Spleen (tissue), 11 donors: ENCODE measurements around the gene PEX14. TPM values are rescaled to one million over a fixed set of nuclear protein-coding genes. Genes with fewer than 3 reads are reported as not detected.

Experiments used
- DNase-seq: peaks from one replicate; pipeline ENCODE4 v3.0.0-alpha.2; 2020
- H3K27ac ChIP-seq, 8 donors: fragments of 200-600 bp; sonication (generic) in 7 of 8; 1 replicate in 4 of 8; 2 replicates in 4 of 8; pipeline versions ENCODE4 v1.5.0 to v1.8.0; 2016 to 2021; ENCODE audit warnings: inconsistent platforms in 4 of 8, mild to moderate bottlenecking in 4 of 8, moderate library complexity in 1 of 8
- H3K27me3 ChIP-seq, 7 donors: fragments of 200-600 bp; sonication (generic) in 6 of 7; replicated peaks in 1 of 7; 1 replicate in 4 of 7; 2 replicates in 3 of 7; pipeline versions ENCODE4 v1.5.0 to v1.8.0; 2016 to 2021; ENCODE audit warnings: inconsistent platforms in 3 of 7, mild to moderate bottlenecking in 1 of 7
- H3K36me3 ChIP-seq, 6 donors: fragments of 200-600 bp; sonication (generic) in 5 of 6; 1 replicate in 4 of 6; 2 replicates in 2 of 6; pipeline versions ENCODE4 v1.5.0 to v1.8.0; 2016 to 2021; ENCODE audit warnings: inconsistent platforms in 2 of 6
- H3K4me1 ChIP-seq, 6 donors: fragments of 200-600 bp; sonication (generic) in 5 of 6; 1 replicate in 3 of 6; 2 replicates in 3 of 6; pipeline versions ENCODE4 v1.5.0 to v1.8.0; 2016 to 2021; ENCODE audit warnings: inconsistent platforms in 3 of 6
- H3K4me3 ChIP-seq, 8 donors: fragments of 200-600 bp; sonication (generic) in 7 of 8; 1 replicate in 4 of 8; 2 replicates in 4 of 8; pipeline versions ENCODE4 v1.5.0 to v1.8.0; 2016 to 2021; ENCODE audit warnings: inconsistent platforms in 4 of 8, mild to moderate bottlenecking in 4 of 8, moderate library complexity in 2 of 8
- H3K9me3 ChIP-seq, 8 donors: fragments of 200-600 bp; sonication (generic) in 7 of 8; 1 replicate in 4 of 8; 2 replicates in 4 of 8; pipeline versions ENCODE4 v1.5.0 to v1.8.0; 2016 to 2021; ENCODE audit warnings: inconsistent platforms in 4 of 8
- CTCF ChIP-seq, 11 experiments: fragments of 200-600 bp in 7 of 11; fragments of 450-650 bp in 4 of 11; sonication (generic) in 4 of 11; IDR thresholded peaks in 8 of 11; conservative IDR thresholded peaks in 3 of 11; 1 replicate in 7 of 11; 2 replicates in 4 of 11; pipeline versions ENCODE4 v1.4.0 to v1.8.0; 2016 to 2021; ENCODE audit warnings: antibody characterized with exemption in 11 of 11, inconsistent platforms in 4 of 11, mild to moderate bottlenecking in 1 of 11
- POLR2A ChIP-seq, 3 donors: fragments of 450-650 bp; IDR thresholded peaks; one replicate each; pipeline ENCODE4 v1.5.1; 2017; ENCODE audit warnings: antibody characterized with exemption in 3 of 3, mild to moderate bottlenecking in 1 of 3
- POLR2AphosphoS5 ChIP-seq, 3 donors: sonication (generic); formaldehyde crosslinking; IDR thresholded peaks; one replicate each; pipeline ENCODE4 v1.5.1; 2017; ENCODE audit warnings: antibody characterized with exemption in 3 of 3
- WGBS, 5 donors: extraction: QIAGEN DNeasy Blood & Tissue Kit in 3 of 5; methylation state at CpG; one replicate each; pipeline versions ENCODE4 v1.1.5 to v1.1.7; 2013 to 2018; 5-methylcytosine and 5-hydroxymethylcytosine counted together
- intact Hi-C: fragments of 100-400 bp; cut with DNase I; formaldehyde crosslinking; loops from one replicate; pipeline ENCODE4 v1.15.0; 2023; ENCODE audit warnings: low total_unique reads
- polyA plus RNA-seq, 3 donors: library from polyadenylated mRNA; stranded (reverse); fragments of 200-250 nt; gene quantifications; one replicate each; pipeline ENCODE4 v1.2.1, GENCODE V29; 2013
- total RNA-seq, 7 donors: library from RNA; depleted of rRNA in 3 of 7; stranded (reverse); fragments of >200 nt in 3 of 7; fragmentation: NEBNext Ultra II Directional in 4 of 7; extraction: Animal tissue kit (Norgen Biotek cat#: 25700) in 4 of 7; gene quantifications; one replicate each; pipeline versions ENCODE4 v1.1.0 to v1.2.1, GENCODE V29; 2016 to 2021
- donor health status: healthy with polysubstance abuse.
- donor health status: DM: no; HTN: no; CAD: no; lungs with moderate emphysema.
- donor health status: DM: no; HTN: no; CAD: no.
- donor health status: Bipolar disorder and iron deficiency.
- donor health status: healthy.
- donor health status: DM: no; HTN: no; CAD: no.
- donor health status: DM: yes; HTN: yes; CAD: no.

Gene PEX14
- total and polyA plus RNA-seq, 10 donors = 9.3 to 19.7 (median 12.1) TPM

DNA sequence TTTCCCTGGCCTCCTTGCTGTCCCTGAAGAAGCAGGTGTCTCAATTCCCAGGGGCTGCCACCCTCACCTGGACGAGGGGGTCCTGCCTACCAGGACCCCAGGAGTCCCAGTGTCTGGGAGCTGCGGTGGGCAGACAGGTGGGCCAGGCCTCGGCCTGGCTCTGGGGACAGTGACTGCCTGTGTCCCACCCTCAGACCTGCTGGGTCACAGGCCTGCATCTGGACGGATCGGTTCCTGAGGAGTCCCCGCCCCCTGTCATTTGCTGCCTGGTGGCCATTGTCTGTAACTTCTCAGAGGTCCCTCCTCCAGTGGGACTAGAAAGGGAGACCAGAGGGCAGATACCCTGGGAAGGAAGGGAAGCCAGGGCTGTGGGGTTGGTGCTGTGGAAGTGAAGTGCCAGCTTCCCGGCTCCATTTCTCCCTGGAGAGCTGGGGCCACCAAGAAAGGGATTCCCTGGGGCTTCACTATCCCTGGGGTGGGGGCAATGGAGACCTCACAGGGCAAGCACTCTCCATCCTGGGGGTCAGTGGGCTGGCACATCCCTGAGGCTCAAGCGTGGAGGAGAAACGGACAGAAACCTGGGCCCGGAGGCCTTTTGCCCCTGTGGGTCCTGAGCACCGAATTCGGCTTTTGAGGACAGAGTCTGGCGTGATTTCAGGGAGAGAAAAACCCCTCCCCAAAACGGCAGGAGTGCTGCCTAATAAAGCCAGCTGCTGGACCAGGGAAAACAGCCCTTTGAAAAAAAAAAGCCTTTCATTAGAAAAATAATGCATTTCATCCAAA lies 157.3 kb downstream of the PEX14 start:
- DNase-seq = peak; percentile 56
- Histone ChIP-seq H3K4me3 (no peak overlapping the region), H3K27me3 (peaks cover 0 to under 1% (median 0%) of the 10 kb centered on the region in 7 donors), H3K4me1 (peaks cover 0 to 8% (median 0%) of the 10 kb centered on the region in 6 donors), H3K9me3 (no peaks in the 10 kb centered on the region), H3K27ac (no peak overlapping the region), H3K36me3 (peaks cover 0 to 67% (median 32%) of the 10 kb centered on the region in 6 donors)
- TF ChIP-seq POLR2A (IDR thresholded peaks at IDR 0.05) = no peak
- no peak for TF ChIP-seq CTCF (IDR thresholded peaks at IDR 0.05 in 8 of 11, conservative IDR thresholded peaks at IDR 0.05 in 3 of 11)
- no peak for TF ChIP-seq POLR2AphosphoS5 (IDR thresholded peaks at IDR 0.05)
- WGBS, 5 donors = 81 to 91% (median 88%) methylated on average over 12 to 14 of the region's 14 CpGs
- intact Hi-C loops = no loop called here

GRCh38 chr1:10632691-10633090 lies 157.9 kb downstream of the PEX14 start:
- peaks cover 0 to 8% (median 0%) of the 10 kb centered on the region in 6 donors for H3K4me1 ChIP-seq
- WGBS, 5 donors = 86 to 94% (median 90%) methylated on average over 13 to 14 of the region's 14 CpGs
- H3K9me3 ChIP-seq = no peaks in the 10 kb centered on the region
- H3K36me3 ChIP-seq = peaks cover 0 to 61% (median 29%) of the 10 kb centered on the region in 6 donors
- peak; percentile 44 for DNase-seq
- no peak overlapping the region for H3K4me3 ChIP-seq
- H3K27ac ChIP-seq = no peak overlapping the region
- TF ChIP-seq CTCF (IDR thresholded peaks at IDR 0.05 in 8 of 11, conservative IDR thresholded peaks at IDR 0.05 in 3 of 11) (no peak), POLR2AphosphoS5 (IDR thresholded peaks at IDR 0.05) (no peak), POLR2A (IDR thresholded peaks at IDR 0.05) (no peak)
- H3K27me3 ChIP-seq = peaks cover 0 to 7% (median 0%) of the 10 kb centered on the region in 7 donors
- intact Hi-C loops = no loop called here

- peak; percentile 70 for DNase-seq
- peaks cover 0 to 15% (median 4%) of the 10 kb centered on the region in 7 donors for H3K27me3 ChIP-seq
- no peak overlapping the region for H3K27ac ChIP-seq
- peaks cover 0 to 13% (median 2%) of the 10 kb centered on the region in 6 donors for H3K4me1 ChIP-seq
- intact Hi-C loops = no loop called here
- H3K36me3 ChIP-seq = peaks cover 0 to 57% (median 27%) of the 10 kb centered on the region in 6 donors
- H3K4me3 ChIP-seq = no peak overlapping the region
- TF ChIP-seq POLR2A (IDR thresholded peaks at IDR 0.05) (no peak), POLR2AphosphoS5 (IDR thresholded peaks at IDR 0.05) (peak in 1 of 3 donors; percentile 34)
- no peaks in the 10 kb centered on the region for H3K9me3 ChIP-seq
- WGBS, 5 donors = 92 to 98% (median 95%) methylated on average over 8 to 10 of the region's 10 CpGs
These were observed 158.7 kb downstream of the PEX14 start for GRCh38 chr1:10633416-10633815.

GRCh38 chr1:10634075-10634427 lies 159.3 kb downstream of the PEX14 start:
- Histone ChIP-seq H3K4me3 (no peak overlapping the region), H3K27ac (no peak overlapping the region), H3K4me1 (peaks cover 0 to 15% (median 3%) of the 10 kb centered on the region in 6 donors), H3K9me3 (no peaks in the 10 kb centered on the region), H3K27me3 (peaks cover 0 to 18% (median 6%) of the 10 kb centered on the region in 7 donors), H3K36me3 (peaks cover 0 to 52% (median 24%) of the 10 kb centered on the region in 6 donors)
- 92 to 96% (median 92%) methylated on average over 5 to 8 of the region's 8 CpGs for WGBS, 5 donors
- intact Hi-C loops = no loop called here
- no peak for TF ChIP-seq CTCF (IDR thresholded peaks at IDR 0.05 in 8 of 11, conservative IDR thresholded peaks at IDR 0.05 in 3 of 11)
- no peak for TF ChIP-seq POLR2A (IDR thresholded peaks at IDR 0.05)
- no peak for TF ChIP-seq POLR2AphosphoS5 (IDR thresholded peaks at IDR 0.05)
- DNase-seq = no peak
